Measurements from ENCODE around the gene AFP.

AFP gene

GRCh38 chr4:73460913-73461522, 25.0 kb downstream of the AFP start:
- no peak for FAIRE-seq

DNA sequence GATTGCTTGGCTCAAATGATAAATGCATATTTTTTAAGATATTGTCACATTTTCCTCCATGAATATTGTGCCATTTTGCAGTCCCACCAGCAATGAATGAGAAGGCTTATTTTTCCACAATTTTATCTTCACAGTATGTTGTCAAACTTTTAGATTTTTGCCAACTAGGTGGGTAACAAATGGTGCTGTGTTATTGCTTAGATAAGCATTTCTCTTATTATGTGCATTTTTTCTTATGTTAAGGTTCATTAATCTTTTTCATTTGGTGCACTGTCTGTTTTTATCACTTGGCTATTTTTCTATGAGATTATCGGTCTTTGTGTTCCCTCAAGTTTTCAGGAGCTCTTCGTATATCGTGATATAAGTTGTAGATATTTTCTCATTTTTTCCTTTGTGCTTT, 32.1 kb downstream of the AFP start:
- no peak for FAIRE-seq

GRCh38 chr4:73470728-73471127, 34.7 kb downstream of the AFP start:
- FAIRE-seq: no peak

DNA sequence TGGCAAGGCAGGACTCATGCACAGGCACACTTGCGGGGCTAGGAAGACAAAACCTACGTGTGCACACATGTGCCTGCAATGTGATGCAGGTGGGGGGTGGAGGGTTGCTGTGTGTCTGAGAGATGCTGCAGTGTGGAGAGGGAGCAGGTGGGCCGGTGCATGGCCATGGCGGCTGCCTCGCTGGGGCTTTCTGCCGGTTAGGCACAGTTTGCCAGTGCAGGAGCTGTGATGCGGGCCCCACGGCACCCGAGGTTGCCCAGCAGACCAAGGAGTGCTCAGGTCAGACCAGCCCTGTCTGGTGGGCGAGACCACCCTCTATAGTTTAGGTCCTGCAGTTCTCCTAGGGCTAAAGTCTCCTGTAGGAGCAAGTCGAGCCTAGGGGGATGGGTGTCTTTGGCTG, 41.2 kb downstream of the AFP start:
- FAIRE-seq: no peak

GRCh38 chr4:73479323-73479722, 43.3 kb downstream of the AFP start:
- FAIRE-seq: no peak

GRCh38 chr4:73481358-73481757, 45.3 kb downstream of the AFP start, which contains the start of gene AFM:
Gene AFM, plus strand, starts transcription at chr4:73481745. Its CDS starts 31 bp downstream, at chr4:73481776.
- no peak for FAIRE-seq

DNA sequence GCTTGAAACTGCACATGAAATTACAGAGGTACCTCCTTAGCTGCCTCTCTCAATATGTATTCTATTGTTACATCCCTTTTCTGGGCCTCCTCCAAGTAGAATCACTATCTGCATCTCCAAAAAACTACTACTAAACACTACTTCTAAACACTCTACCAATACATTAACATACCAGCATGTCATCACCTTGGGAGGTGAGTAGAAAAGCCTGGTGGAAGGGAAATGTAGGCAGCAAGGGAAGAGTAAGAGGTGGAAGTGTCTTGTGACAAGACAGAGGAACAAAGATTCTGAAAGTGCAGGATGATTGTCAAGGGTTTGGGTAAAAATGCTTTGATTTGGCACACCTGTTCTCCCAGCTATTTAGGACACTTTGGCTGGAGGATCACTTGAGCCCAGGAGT, 49.1 kb downstream of the AFP start:
- no peak for FAIRE-seq

DNA sequence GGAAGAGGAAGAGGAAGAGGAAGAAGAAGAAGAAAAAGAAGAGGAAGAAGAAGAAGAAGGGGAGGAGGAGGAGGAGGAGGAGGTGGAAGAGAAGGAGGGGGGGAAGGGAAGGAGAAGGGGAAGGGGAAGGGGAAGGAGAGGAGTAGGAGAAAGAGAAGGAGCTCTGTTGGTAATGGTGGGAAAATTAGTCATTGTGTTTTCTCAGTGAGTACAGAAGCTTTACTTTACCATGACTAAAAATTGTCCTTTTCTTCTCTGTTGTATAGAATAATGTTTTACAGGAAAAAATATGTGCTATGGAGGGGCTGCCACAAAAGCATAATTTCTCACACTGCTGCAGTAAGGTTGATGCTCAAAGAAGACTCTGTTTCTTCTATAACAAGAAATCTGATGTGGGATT, 49.6 kb downstream of the AFP start:
- FAIRE-seq: no peak

- FAIRE-seq: no peak
Measured at GRCh38 chr4:73486497-73486896, 50.5 kb downstream of the AFP start.

DNA sequence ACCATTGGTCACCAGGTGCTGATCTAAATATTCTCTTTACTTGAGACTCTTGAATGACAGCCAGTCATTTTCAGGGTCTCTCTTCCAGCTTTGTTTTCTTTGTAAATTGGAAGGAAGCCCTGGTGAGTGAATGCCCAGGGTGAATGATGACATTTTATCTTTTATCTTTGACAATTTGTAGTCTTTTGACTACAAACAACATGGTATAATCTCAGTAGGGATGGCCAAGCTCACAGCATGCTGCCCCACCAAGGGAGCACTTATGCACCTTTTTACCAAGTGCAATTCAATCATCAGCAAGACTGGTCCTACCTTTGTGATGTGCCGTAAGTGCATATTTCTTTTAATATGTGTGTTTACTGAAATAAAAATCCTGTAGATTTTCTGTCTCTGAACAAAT, 51.2 kb downstream of the AFP start:
- no peak for FAIRE-seq

- FAIRE-seq: no peak
Measured at GRCh38 chr4:73499996-73500765, 64.2 kb downstream of the AFP start.

DNA sequence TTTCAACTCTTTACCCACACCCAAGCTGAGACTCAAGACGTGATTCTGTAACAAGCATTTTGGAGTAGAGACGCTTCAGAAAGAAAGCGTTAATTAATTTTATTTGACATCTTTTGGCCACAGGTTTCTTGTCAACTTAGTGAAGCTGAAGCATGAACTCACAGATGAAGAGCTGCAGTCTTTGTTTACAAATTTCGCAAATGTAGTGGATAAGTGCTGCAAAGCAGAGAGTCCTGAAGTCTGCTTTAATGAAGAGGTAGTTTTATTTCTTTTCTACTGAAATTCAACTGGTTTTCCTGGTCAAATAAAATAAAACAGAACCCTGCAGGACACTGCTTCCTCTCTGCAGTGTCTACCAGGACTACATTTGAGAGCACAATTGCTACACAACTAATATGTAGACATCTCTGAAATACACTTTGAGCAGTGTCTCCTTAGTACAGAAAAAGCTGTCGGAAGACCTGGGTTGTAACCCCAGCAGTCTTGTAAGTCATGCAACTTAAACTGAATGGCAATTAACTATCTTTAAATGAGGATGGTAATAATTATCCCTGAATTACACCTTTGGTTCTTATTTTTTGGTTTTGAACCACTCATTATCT, 65.7 kb downstream of the AFP start:
- FAIRE-seq: no peak

- no peak for FAIRE-seq
Measured at GRCh38 chr4:73505567-73505966, 69.5 kb downstream of the AFP start.
